Loucy (cell line): ENCODE results near the gene SART1.

Experiments
- H2AFZ ChIP-seq: fragments of 200-600 bp; sonication (generic); 2 replicates; pipeline ENCODE4 v1.6.0; 2016; ENCODE audit warnings: antibody characterized with exemption, mild to moderate bottlenecking, low read length, moderate library complexity
- H3F3A ChIP-seq: fragments of 200-600 bp; 2 replicates; pipeline ENCODE4 v1.6.0; 2016; ENCODE audit warnings: antibody characterized with exemption, low read depth, mild to moderate bottlenecking
- H3K27me3 ChIP-seq: fragments of 200-600 bp; sonication (generic); 2 replicates; pipeline ENCODE4 v1.6.1; 2014; ENCODE audit warnings: low read length, mild to moderate bottlenecking; ENCODE audit not compliant: insufficient read depth, poor library complexity, severe bottlenecking
- H3K36me3 ChIP-seq: fragments of 200-600 bp; sonication (generic); 2 replicates; pipeline ENCODE4 v1.6.1; 2016; ENCODE audit warnings: low read length; ENCODE audit not compliant: insufficient read depth
- H3K4me1 ChIP-seq: fragments of 200-600 bp; sonication (generic); 2 replicates; pipeline ENCODE4 v1.5.1; 2014; ENCODE audit warnings: low read length, mild to moderate bottlenecking; ENCODE audit not compliant: insufficient read depth, poor library complexity, severe bottlenecking
- H3K4me2 ChIP-seq: fragments of 200-600 bp; sonication (generic); 2 replicates; pipeline ENCODE4 v1.6.0; 2014; ENCODE audit warnings: antibody characterized with exemption, low read length, low read depth, mild to moderate bottlenecking; ENCODE audit not compliant: poor library complexity, severe bottlenecking
- H3K4me3 ChIP-seq: fragments of 200-600 bp; sonication (generic); 2 replicates; pipeline ENCODE4 v1.5.1; 2014; ENCODE audit warnings: low read length, mild to moderate bottlenecking, mixed read lengths; ENCODE audit not compliant: poor library complexity, severe bottlenecking
- H3K79me2 ChIP-seq: fragments of 200-600 bp; sonication (generic); 2 replicates; pipeline ENCODE4 v1.6.1; 2014; ENCODE audit warnings: low read length; ENCODE audit not compliant: insufficient read depth
- H3K9ac ChIP-seq: fragments of 200-600 bp; sonication (generic); 2 replicates; pipeline ENCODE4 v1.6.0; 2014; ENCODE audit warnings: mild to moderate bottlenecking, low read depth, low read length, moderate library complexity; ENCODE audit not compliant: poor library complexity, severe bottlenecking
- H3K9me2 ChIP-seq: fragments of 200-600 bp; sonication (generic); replicated peaks from 2 replicates; pipeline ENCODE4 v1.6.1; 2016; ENCODE audit warnings: low read depth, low read length, mixed read lengths
- H3K9me3 ChIP-seq: fragments of 200-600 bp; sonication (generic); 2 replicates; pipeline ENCODE4 v1.6.1; 2014; ENCODE audit warnings: mild to moderate bottlenecking, antibody characterized with exemption, low read length, low read depth; ENCODE audit not compliant: insufficient read depth
- H4K20me1 ChIP-seq: fragments of 200-600 bp; sonication (generic); 2 replicates; pipeline ENCODE4 v1.6.0; 2014; ENCODE audit warnings: antibody characterized with exemption, low read length, mild to moderate bottlenecking; ENCODE audit not compliant: insufficient read depth, poor library complexity, severe bottlenecking
- CTCF ChIP-seq: fragments of 200-600 bp; sonication (generic); conservative IDR thresholded peaks from 2 replicates; pipeline ENCODE4 v1.5.1; 2014; ENCODE audit warnings: mild to moderate bottlenecking, antibody characterized with exemption, low read length
- EZH2phosphoT487 ChIP-seq: fragments of 200-600 bp; IDR thresholded peaks from 2 replicates; pipeline ENCODE4 v1.6.1; 2018; ENCODE audit warnings: antibody characterized with exemption, mild to moderate bottlenecking, moderate library complexity, borderline replicate concordance

SART1 gene

GRCh38 chr11:66002648-66003225 lies 41.2 kb downstream of the SART1 start:
- H2AFZ ChIP-seq: peak overlapping the region; percentile 74
- H3F3A ChIP-seq: no peaks in the 10 kb centered on the region; the same call in 1 of the 2 replicates
- no peaks in the 10 kb centered on the region for H3K9me2 ChIP-seq
- H3K9ac ChIP-seq: peak overlapping the region; percentile 83
- H3K4me3 ChIP-seq: peak overlapping the region; percentile 86
- peak overlapping the region; percentile 83 for H3K4me2 ChIP-seq
- no peaks in the 10 kb centered on the region for H3K27me3 ChIP-seq
- H4K20me1 ChIP-seq: peaks cover 25% of the 10 kb centered on the region
- H3K9me3 ChIP-seq: no peaks in the 10 kb centered on the region
- H3K36me3 ChIP-seq: peaks cover 24% of the 10 kb centered on the region; the same call in 1 of the 2 replicates
- peaks cover 23% of the 10 kb centered on the region for H3K4me1 ChIP-seq
- TF ChIP-seq EZH2phosphoT487: no peak
- peak; percentile 20; the same call in 1 of the 2 replicates for TF ChIP-seq CTCF
- H3K79me2 ChIP-seq: peaks cover 59% of the 10 kb centered on the region

- Histone ChIP-seq H3K79me2 (peaks cover 58% of the 10 kb centered on the region), H3K36me3 (peaks cover 19% of the 10 kb centered on the region; the same call in 1 of the 2 replicates), H3K27me3 (no peaks in the 10 kb centered on the region), H3K9me2 (no peaks in the 10 kb centered on the region), H3K4me1 (peaks cover 24% of the 10 kb centered on the region), H3K9me3 (no peaks in the 10 kb centered on the region), H3K9ac (peak overlapping the region; percentile 83), H3K4me2 (peak overlapping the region; percentile 83), H3F3A (no peaks in the 10 kb centered on the region), H2AFZ (no peak overlapping the region), H4K20me1 (peaks cover 24% of the 10 kb centered on the region), H3K4me3 (peak overlapping the region; percentile 86)
- TF ChIP-seq CTCF (no peak), EZH2phosphoT487 (no peak)
Observed at GRCh38 chr11:66003291-66003690, 41.8 kb downstream of the SART1 start.

GRCh38 chr11:66004186-66004585 lies 42.7 kb downstream of the SART1 start:
- no peak overlapping the region for H2AFZ ChIP-seq
- TF ChIP-seq CTCF (no peak), EZH2phosphoT487 (no peak)
- H3F3A ChIP-seq: no peaks in the 10 kb centered on the region

More at GRCh38 chr11:66004186-66004585, 42.7 kb downstream of the SART1 start:
- Histone ChIP-seq H3K4me2 (peak overlapping the region; percentile 83), H3K9me3 (no peaks in the 10 kb centered on the region), H3K4me1 (peaks cover 30% of the 10 kb centered on the region), H3K4me3 (peak overlapping the region; percentile 2), H3K27me3 (no peaks in the 10 kb centered on the region), H3K36me3 (peaks cover 10% of the 10 kb centered on the region; the same call in 1 of the 2 replicates), H4K20me1 (peaks cover 23% of the 10 kb centered on the region), H3K9ac (peak overlapping the region; percentile 40), H3K79me2 (peaks cover 49% of the 10 kb centered on the region), H3K9me2 (no peaks in the 10 kb centered on the region)
